NB4 (cell line): ENCODE results near the gene SV2C.

ENCODE experiments used
- MYC ChIP-seq: IDR thresholded peaks from 2 replicates; pipeline ENCODE4 v1.6.1; 2011; ENCODE audit warnings: low read depth, low read length
- POLR2A ChIP-seq: IDR thresholded peaks from 2 replicates; pipeline ENCODE4 v1.6.1; 2011; ENCODE audit warnings: mild to moderate bottlenecking; ENCODE audit not compliant: insufficient read length; ENCODE audit errors: extremely low read depth
- TF ChIP-seq, protein P1 (sequence below): IDR thresholded peaks from one replicate; pipeline ENCODE4 v1.5.1; 2012; ENCODE audit warnings: low read depth, low read length
- TF ChIP-seq, protein P2 (sequence below): IDR thresholded peaks from 2 replicates; pipeline ENCODE4 v1.6.1; 2011; ENCODE audit warnings: low read depth, low read length

DNA sequence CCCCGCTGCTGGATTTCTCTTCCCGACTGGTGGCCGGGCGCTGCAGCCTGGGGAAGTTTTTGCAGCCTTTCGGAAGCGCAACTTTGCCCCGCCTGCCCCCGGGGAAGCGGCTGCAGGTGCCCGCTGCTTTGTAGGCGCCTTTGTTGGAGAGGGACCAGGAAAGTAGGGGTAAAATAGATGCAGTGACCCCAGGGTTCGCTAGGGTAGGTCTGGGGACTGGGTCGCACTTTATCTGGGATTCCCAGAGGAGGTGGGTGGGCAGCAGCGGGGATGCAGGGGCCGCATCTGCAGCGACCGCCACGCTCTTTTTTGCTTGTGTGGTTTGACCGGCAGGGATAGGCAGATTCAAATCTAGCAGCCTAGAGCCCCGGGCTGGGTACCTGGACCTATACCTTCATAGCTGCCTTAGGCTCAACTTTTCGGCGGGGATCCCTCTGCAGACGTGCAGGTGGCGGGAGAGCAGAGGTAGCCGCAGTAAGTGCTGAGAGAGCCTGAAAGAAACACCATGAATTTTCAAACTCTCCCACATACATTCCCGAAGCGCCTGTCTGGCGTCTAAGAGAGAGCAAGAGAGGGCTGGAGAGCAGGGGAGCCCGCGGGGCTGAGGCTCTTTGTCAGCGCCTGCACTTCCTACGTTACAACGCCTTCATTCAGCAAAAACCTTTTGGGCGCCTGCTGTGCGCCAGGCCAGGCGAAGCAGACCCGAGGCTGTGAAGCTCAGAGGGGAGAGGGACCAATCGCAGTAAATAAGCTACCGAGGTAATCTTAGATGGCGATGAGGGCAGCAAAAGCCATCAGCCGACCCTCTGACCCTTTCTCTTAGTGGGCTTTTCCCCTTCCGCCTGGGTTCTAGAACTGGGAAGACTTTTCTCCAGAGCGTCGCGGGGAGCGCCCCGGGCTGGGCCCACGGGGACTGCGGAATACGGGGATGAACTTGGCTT, 642 bp downstream of the SV2C start:
- TF ChIP-seq, protein P1, sequence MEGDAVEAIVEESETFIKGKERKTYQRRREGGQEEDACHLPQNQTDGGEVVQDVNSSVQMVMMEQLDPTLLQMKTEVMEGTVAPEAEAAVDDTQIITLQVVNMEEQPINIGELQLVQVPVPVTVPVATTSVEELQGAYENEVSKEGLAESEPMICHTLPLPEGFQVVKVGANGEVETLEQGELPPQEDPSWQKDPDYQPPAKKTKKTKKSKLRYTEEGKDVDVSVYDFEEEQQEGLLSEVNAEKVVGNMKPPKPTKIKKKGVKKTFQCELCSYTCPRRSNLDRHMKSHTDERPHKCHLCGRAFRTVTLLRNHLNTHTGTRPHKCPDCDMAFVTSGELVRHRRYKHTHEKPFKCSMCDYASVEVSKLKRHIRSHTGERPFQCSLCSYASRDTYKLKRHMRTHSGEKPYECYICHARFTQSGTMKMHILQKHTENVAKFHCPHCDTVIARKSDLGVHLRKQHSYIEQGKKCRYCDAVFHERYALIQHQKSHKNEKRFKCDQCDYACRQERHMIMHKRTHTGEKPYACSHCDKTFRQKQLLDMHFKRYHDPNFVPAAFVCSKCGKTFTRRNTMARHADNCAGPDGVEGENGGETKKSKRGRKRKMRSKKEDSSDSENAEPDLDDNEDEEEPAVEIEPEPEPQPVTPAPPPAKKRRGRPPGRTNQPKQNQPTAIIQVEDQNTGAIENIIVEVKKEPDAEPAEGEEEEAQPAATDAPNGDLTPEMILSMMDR, result no peak
- TF ChIP-seq POLR2A (no peak), MYC (no peak)
- TF ChIP-seq, protein P2, sequence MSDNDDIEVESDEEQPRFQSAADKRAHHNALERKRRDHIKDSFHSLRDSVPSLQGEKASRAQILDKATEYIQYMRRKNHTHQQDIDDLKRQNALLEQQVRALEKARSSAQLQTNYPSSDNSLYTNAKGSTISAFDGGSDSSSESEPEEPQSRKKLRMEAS, result no peak
